SK-N-SH (cell line): ENCODE data around the gene GNAT3. TPM values are rescaled to one million over a fixed set of nuclear protein-coding genes. Genes with fewer than 3 reads are reported as not detected.

Source experiments
- CTCF ChIA-PET: fragments of 300-600, 350-600 bp; formaldehyde crosslinking; extraction: SDS; loops from one replicate; lab custom pipeline; 2021; lab: Yijun Ruan, JAX
- POLR2A ChIA-PET: fragments of 350-600 bp; sonication (Branson Sonifier 250); formaldehyde crosslinking; extraction: SDS; loops from one replicate; lab custom pipeline; 2020; ENCODE audit warnings: antibody characterized with exemption, inconsistent platforms; lab: Yijun Ruan, JAX
- DNase-seq: peaks from one replicate; pipeline ENCODE4 v3.0.0; 2012
- H2AFZ ChIP-seq: fragments of 200-600 bp; sonication (generic); 2 replicates; pipeline ENCODE4 v1.8.1; 2016; ENCODE audit warnings: antibody characterized with exemption, mild to moderate bottlenecking, low read depth
- H3F3A ChIP-seq: fragments of 200-600 bp; sonication (generic); replicated peaks from 2 replicates; pipeline ENCODE3; 2016; ENCODE audit warnings: antibody characterized with exemption, mild to moderate bottlenecking; ENCODE audit not compliant: insufficient read depth
- H3K27ac ChIP-seq, 2 experiments: fragments of 200-500 bp in 1 of 2; fragments of 200-600 bp in 1 of 2; sonication (Bioruptor generic) in 1 of 2; sonication (generic), shearing (Covaris generic) in 1 of 2; 2 replicates each; pipeline versions ENCODE4 v1.5.1 to v1.6.1; 2014 to 2016; ENCODE audit warnings: low read depth in 2 of 2, inconsistent platforms in 1 of 2, low read length in 1 of 2, mild to moderate bottlenecking in 1 of 2, mixed read lengths in 1 of 2
- H3K27me3 ChIP-seq: fragments of 200-600 bp; sonication (generic), shearing (Covaris generic); 2 replicates; pipeline ENCODE4 v1.6.1; 2016; ENCODE audit warnings: mixed run types; ENCODE audit not compliant: insufficient read depth
- H3K36me3 ChIP-seq, 2 experiments: fragments of 200-500 bp in 1 of 2; fragments of 200-600 bp in 1 of 2; sonication (Bioruptor generic) in 1 of 2; sonication (generic) in 1 of 2; replicated peaks in 1 of 2; 2 replicates each; pipeline versions ENCODE3 to v1.5.1; 2014 to 2016; ENCODE audit warnings: low read length in 1 of 2, mild to moderate bottlenecking in 1 of 2; ENCODE audit not compliant: insufficient read depth in 2 of 2, control insufficient read depth in 1 of 2
- H3K4me1 ChIP-seq, 2 experiments: fragments of 200-500 bp in 1 of 2; fragments of 200-600 bp in 1 of 2; sonication (Bioruptor generic) in 1 of 2; sonication (generic), shearing (Covaris generic) in 1 of 2; 2 replicates each; pipeline versions ENCODE4 v1.5.1 to v1.6.1; 2014 to 2016; ENCODE audit warnings: low read depth in 1 of 2, low read length in 1 of 2, mixed run types in 1 of 2; ENCODE audit not compliant: insufficient read depth in 2 of 2, control insufficient read depth in 1 of 2
- H3K4me2 ChIP-seq: fragments of 200-600 bp; sonication (generic), shearing (Covaris generic); 2 replicates; pipeline ENCODE4 v1.6.1; 2017; ENCODE audit warnings: mixed run types
- H3K4me3 ChIP-seq, 2 experiments: fragments of 200-500 bp in 1 of 2; fragments of 200-600 bp in 1 of 2; sonication (Bioruptor generic) in 1 of 2; sonication (generic), shearing (Covaris generic) in 1 of 2; 2 replicates each; pipeline versions ENCODE4 v1.5.1 to v1.8.1; 2014 to 2016; ENCODE audit warnings: low read depth in 2 of 2, inconsistent platforms in 1 of 2, low read length in 1 of 2, mild to moderate bottlenecking in 1 of 2, mixed read lengths in 1 of 2, moderate library complexity in 1 of 2
- H3K79me2 ChIP-seq: fragments of 200-600 bp; sonication (generic); 2 replicates; pipeline ENCODE4 v1.8.1; 2017; ENCODE audit warnings: mild to moderate bottlenecking; ENCODE audit not compliant: insufficient read depth
- H3K9ac ChIP-seq: fragments of 200-600 bp; sonication (generic); 2 replicates; pipeline ENCODE4 v1.6.1; 2017; ENCODE audit warnings: mixed run types
- H3K9me2 ChIP-seq: fragments of 200-600 bp; sonication (generic); 2 replicates; pipeline ENCODE4 v1.6.1; 2017; ENCODE audit warnings: mixed run types
- H3K9me3 ChIP-seq: fragments of 200-600 bp; sonication (generic); 2 replicates; pipeline ENCODE4 v1.6.1; 2017; ENCODE audit warnings: mixed run types, mild to moderate bottlenecking, moderate library complexity
- H4K20me1 ChIP-seq: fragments of 200-600 bp; sonication (generic); 2 replicates; pipeline ENCODE4 v1.6.1; 2017; ENCODE audit warnings: mild to moderate bottlenecking, mixed run types; ENCODE audit not compliant: insufficient read depth
- CHD2 ChIP-seq: fragments of 150-350 bp; IDR thresholded peaks from 2 replicates; pipeline ENCODE4 v1.6.1; 2018; ENCODE audit warnings: low read length; ENCODE audit not compliant: partially characterized antibody
- ELF1 ChIP-seq: IDR thresholded peaks from 2 replicates; pipeline ENCODE4 v1.4.0; 2012
- EP300 ChIP-seq, 2 experiments: IDR thresholded peaks; 2 replicates each; pipeline versions ENCODE4 v1.4.0 to v1.6.1; 2012; ENCODE audit warnings: borderline replicate concordance in 1 of 2, low read depth in 1 of 2, low read length in 1 of 2
- FOSL2 ChIP-seq: IDR thresholded peaks from 2 replicates; pipeline ENCODE4 v1.4.0; 2012; ENCODE audit warnings: low read depth, mild to moderate bottlenecking, moderate library complexity, borderline replicate concordance
- FOXJ3 ChIP-seq: sonication (generic); formaldehyde crosslinking; IDR thresholded peaks from 2 replicates; pipeline ENCODE4 v1.5.1; 2020; ENCODE audit warnings: mild to moderate bottlenecking, missing genetic modification reagents
- FOXM1 ChIP-seq: IDR thresholded peaks from 2 replicates; pipeline ENCODE4 v1.4.0; 2012; ENCODE audit warnings: low read depth, mild to moderate bottlenecking
- GABPA ChIP-seq: IDR thresholded peaks from 2 replicates; pipeline ENCODE4 v1.4.0; 2012; ENCODE audit warnings: low read depth, mild to moderate bottlenecking
- MXI1 ChIP-seq: IDR thresholded peaks from 2 replicates; pipeline ENCODE4 v1.6.1; 2012; ENCODE audit warnings: mild to moderate bottlenecking, low read depth, low read length, improper control_type of control experiment
- NFIC ChIP-seq: IDR thresholded peaks from 2 replicates; pipeline ENCODE4 v1.4.0; 2012; ENCODE audit warnings: borderline replicate concordance
- NRF1 ChIP-seq: IDR thresholded peaks from 2 replicates; pipeline ENCODE4 v1.6.1; 2012; ENCODE audit warnings: low read depth, mild to moderate bottlenecking, low read length
- POLR2AphosphoS5 ChIP-seq: IDR thresholded peaks from 2 replicates; pipeline ENCODE4 v1.6.1; 2012; ENCODE audit warnings: low read depth, low read length
- RAD21 ChIP-seq: IDR thresholded peaks from 2 replicates; pipeline ENCODE4 v1.6.1; 2012; ENCODE audit warnings: mild to moderate bottlenecking, low read length
- RFX5 ChIP-seq: IDR thresholded peaks from 2 replicates; pipeline ENCODE4 v1.6.1; 2012; ENCODE audit warnings: mild to moderate bottlenecking, improper control_type of control experiment, low read length
- SIN3A ChIP-seq: IDR thresholded peaks from 2 replicates; pipeline ENCODE4 v1.6.1; 2012; ENCODE audit warnings: low read depth, mild to moderate bottlenecking, low read length, moderate library complexity, borderline replicate concordance
- TAF1 ChIP-seq: IDR thresholded peaks from 2 replicates; pipeline ENCODE4 v1.6.1; 2012; ENCODE audit warnings: low read depth, mild to moderate bottlenecking, low read length, moderate library complexity, borderline replicate concordance
- YY1 ChIP-seq: IDR thresholded peaks from 2 replicates; pipeline ENCODE4 v1.4.0; 2012; ENCODE audit warnings: low read depth, mild to moderate bottlenecking
- WGBS: methylation state at CpG from one replicate; pipeline ENCODE4 v1.1.6; 2017; ENCODE audit warnings: low lambda C conversion rate; 5-methylcytosine and 5-hydroxymethylcytosine counted together
- polyA plus RNA-seq, 3 experiments: library from polyadenylated mRNA; depleted of rRNA; stranded (reverse); fragments of >200 nt; gene quantifications; 2 replicates each; pipeline ENCODE4 v1.2.3, GENCODE V29; 2012
- TF ChIP-seq, protein P1 (sequence below): IDR thresholded peaks from 2 replicates; pipeline ENCODE4; 2012
- TF ChIP-seq, protein P2 (sequence below): IDR thresholded peaks from 2 replicates; pipeline ENCODE4 v1.4.0; 2012; ENCODE audit warnings: low read depth, borderline replicate concordance
- TF ChIP-seq, protein P3 (sequence below): fragments of 150-350 bp; IDR thresholded peaks from 2 replicates; pipeline ENCODE4 v1.6.1; 2017; ENCODE audit warnings: antibody characterized with exemption, low read length, low read depth, borderline replicate concordance
- TF ChIP-seq, protein P4 (sequence below): IDR thresholded peaks from 2 replicates; pipeline ENCODE4 v1.4.0; 2012; ENCODE audit warnings: low read depth
- TF ChIP-seq, protein P5 (sequence below): IDR thresholded peaks from 2 replicates; pipeline ENCODE4 v1.4.0; 2012; ENCODE audit warnings: low read depth, borderline replicate concordance
- TF ChIP-seq, protein P6 (sequence below): fragments of 150-350 bp; IDR thresholded peaks from 2 replicates; pipeline ENCODE4 v1.6.1; 2016; ENCODE audit warnings: mild to moderate bottlenecking, low read depth, low read length

GNAT3 gene
- polyA plus RNA-seq, 1 of the 3 experiments (the other 2 are of a cell fraction), result not detected

DNA sequence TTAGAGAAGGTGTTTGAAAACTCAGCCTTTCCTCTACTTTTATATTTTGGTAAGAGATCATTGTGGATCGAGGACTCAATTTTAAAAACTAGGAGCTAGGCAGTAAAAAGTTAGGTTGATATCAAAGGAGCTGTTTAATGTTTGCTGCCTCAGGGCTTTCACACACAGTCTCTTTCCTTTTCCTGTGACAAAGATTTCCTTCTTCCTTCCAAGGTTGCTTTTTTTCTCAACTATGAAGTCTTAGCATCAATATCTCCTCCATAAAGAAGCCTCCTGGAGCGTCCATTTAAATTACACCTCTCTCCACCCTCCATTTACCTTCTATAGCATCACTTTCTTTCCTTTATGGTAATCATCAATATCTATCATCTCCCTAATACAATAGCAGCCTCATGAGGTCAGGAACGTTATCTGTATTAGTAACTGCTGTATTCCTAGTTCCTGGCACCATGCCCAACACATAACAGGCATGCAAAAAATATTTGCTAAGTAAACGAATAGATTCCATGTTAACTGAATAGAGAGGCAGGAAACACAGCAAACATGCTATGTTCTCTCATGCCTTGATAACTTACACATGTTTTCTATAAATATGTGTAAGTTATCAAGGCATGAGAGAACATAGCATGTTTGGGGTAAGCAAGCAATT lies 48.5 kb downstream of the GNAT3 start:
- H4K20me1 ChIP-seq, result no peaks in the 10 kb centered on the region
- H3K79me2 ChIP-seq, result no peaks in the 10 kb centered on the region
- 87% methylated on average over 4 of the region's 4 CpGs for WGBS
- no peaks in the 10 kb centered on the region for H3K9me2 ChIP-seq
- H3K4me3 ChIP-seq, result no peak overlapping the region
- H3K27me3 ChIP-seq, result no peaks in the 10 kb centered on the region
- CTCF ChIA-PET, result interaction anchor here (0.7 to 1.2 kb wide), 2 partner anchors 10 to 203 kb away, joined by 3 read pairs; no protein-coding TSS in a partner anchor
- H3K4me1 ChIP-seq, result peaks cover 0 to 14% of the 10 kb centered on the region in 2 experiments; a peak in 1 of 4 replicates
- POLR2A ChIA-PET, result no interaction called here
- no peaks in the 10 kb centered on the region for H3K9me3 ChIP-seq
- H3K36me3 ChIP-seq, result no peaks in the 10 kb centered on the region
- H3F3A ChIP-seq, result no peaks in the 10 kb centered on the region
- no peak for DNase-seq
- H2AFZ ChIP-seq, result no peak overlapping the region
- no peak overlapping the region for H3K9ac ChIP-seq
- no peak overlapping the region for H3K4me2 ChIP-seq
- no peak overlapping the region for H3K27ac ChIP-seq
- TF ChIP-seq FOXM1 (no peak), CHD2 (no peak), GABPA (no peak), NFIC (peak; percentile 21; the same call in 1 of the 2 replicates), POLR2AphosphoS5 (no peak), YY1 (no peak)
- TF ChIP-seq, all 33 proteins: peak for 1

DNA sequence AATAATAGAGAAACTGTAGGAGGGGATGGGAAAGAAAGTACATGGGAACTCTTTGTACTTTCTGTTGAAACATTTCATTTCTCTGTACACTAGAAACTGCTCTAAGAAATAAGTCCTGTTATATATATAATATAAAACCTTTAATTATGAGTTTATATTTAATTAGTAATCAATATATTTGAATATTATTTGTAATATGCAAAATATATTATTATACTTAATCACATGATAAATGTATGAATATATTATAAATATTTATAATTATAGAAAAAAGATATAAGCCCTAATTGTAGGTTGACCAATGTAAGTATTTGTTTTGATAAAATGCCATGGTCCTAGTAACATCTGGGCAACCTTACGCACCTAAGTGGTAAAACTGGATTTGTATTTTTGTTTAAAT lies 51.0 kb downstream of the GNAT3 start:
- CTCF ChIA-PET, result interaction anchor here (1.9 to 2.0 kb wide), 2 partner anchors 10 to 401 kb away, joined by 8 to 9 read pairs; no protein-coding TSS in a partner anchor
- POLR2A ChIA-PET, result no interaction called here
- H3K9me2 ChIP-seq, result no peaks in the 10 kb centered on the region

More for the DNA sequence above, 51.0 kb downstream of the GNAT3 start:
- Histone ChIP-seq H3K4me2 (no peak overlapping the region), H4K20me1 (no peaks in the 10 kb centered on the region), H3K36me3 (no peaks in the 10 kb centered on the region), H3K27ac (no peak overlapping the region), H3K27me3 (no peaks in the 10 kb centered on the region), H3F3A (no peaks in the 10 kb centered on the region), H2AFZ (no peak overlapping the region), H3K4me3 (no peak overlapping the region), H3K9ac (no peak overlapping the region), H3K79me2 (no peaks in the 10 kb centered on the region)
- 91% methylated on average over 1 of the region's 1 CpG for WGBS
- no peak for DNase-seq
- TF ChIP-seq, protein P1, sequence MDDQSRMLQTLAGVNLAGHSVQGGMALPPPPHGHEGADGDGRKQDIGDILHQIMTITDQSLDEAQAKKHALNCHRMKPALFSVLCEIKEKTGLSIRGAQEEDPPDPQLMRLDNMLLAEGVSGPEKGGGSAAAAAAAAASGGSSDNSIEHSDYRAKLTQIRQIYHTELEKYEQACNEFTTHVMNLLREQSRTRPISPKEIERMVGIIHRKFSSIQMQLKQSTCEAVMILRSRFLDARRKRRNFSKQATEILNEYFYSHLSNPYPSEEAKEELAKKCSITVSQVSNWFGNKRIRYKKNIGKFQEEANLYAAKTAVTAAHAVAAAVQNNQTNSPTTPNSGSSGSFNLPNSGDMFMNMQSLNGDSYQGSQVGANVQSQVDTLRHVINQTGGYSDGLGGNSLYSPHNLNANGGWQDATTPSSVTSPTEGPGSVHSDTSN, result no peak
- TF ChIP-seq, protein P2, sequence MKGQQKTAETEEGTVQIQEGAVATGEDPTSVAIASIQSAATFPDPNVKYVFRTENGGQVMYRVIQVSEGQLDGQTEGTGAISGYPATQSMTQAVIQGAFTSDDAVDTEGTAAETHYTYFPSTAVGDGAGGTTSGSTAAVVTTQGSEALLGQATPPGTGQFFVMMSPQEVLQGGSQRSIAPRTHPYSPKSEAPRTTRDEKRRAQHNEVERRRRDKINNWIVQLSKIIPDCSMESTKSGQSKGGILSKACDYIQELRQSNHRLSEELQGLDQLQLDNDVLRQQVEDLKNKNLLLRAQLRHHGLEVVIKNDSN, result no peak
- no peak for TF ChIP-seq NRF1
- TF ChIP-seq, protein P3, sequence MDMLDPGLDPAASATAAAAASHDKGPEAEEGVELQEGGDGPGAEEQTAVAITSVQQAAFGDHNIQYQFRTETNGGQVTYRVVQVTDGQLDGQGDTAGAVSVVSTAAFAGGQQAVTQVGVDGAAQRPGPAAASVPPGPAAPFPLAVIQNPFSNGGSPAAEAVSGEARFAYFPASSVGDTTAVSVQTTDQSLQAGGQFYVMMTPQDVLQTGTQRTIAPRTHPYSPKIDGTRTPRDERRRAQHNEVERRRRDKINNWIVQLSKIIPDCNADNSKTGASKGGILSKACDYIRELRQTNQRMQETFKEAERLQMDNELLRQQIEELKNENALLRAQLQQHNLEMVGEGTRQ, result no peak
- TF ChIP-seq, protein P4, sequence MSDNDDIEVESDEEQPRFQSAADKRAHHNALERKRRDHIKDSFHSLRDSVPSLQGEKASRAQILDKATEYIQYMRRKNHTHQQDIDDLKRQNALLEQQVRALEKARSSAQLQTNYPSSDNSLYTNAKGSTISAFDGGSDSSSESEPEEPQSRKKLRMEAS, result no peak
- TF ChIP-seq, protein P5, sequence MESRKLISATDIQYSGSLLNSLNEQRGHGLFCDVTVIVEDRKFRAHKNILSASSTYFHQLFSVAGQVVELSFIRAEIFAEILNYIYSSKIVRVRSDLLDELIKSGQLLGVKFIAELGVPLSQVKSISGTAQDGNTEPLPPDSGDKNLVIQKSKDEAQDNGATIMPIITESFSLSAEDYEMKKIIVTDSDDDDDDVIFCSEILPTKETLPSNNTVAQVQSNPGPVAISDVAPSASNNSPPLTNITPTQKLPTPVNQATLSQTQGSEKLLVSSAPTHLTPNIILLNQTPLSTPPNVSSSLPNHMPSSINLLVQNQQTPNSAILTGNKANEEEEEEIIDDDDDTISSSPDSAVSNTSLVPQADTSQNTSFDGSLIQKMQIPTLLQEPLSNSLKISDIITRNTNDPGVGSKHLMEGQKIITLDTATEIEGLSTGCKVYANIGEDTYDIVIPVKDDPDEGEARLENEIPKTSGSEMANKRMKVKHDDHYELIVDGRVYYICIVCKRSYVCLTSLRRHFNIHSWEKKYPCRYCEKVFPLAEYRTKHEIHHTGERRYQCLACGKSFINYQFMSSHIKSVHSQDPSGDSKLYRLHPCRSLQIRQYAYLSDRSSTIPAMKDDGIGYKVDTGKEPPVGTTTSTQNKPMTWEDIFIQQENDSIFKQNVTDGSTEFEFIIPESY, result no peak
- TF ChIP-seq FOSL2, result no peak
- TF ChIP-seq, protein P6, sequence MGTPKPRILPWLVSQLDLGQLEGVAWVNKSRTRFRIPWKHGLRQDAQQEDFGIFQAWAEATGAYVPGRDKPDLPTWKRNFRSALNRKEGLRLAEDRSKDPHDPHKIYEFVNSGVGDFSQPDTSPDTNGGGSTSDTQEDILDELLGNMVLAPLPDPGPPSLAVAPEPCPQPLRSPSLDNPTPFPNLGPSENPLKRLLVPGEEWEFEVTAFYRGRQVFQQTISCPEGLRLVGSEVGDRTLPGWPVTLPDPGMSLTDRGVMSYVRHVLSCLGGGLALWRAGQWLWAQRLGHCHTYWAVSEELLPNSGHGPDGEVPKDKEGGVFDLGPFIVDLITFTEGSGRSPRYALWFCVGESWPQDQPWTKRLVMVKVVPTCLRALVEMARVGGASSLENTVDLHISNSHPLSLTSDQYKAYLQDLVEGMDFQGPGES, result no peak
- TF ChIP-seq TAF1, result no peak
- no peak for TF ChIP-seq FOXJ3
- TF ChIP-seq MXI1, result no peak
- no peak for TF ChIP-seq ELF1
- no peak for TF ChIP-seq RFX5
- TF ChIP-seq RAD21, result no peak
- TF ChIP-seq SIN3A, result no peak
- TF ChIP-seq EP300 (IDR thresholded peaks at IDR 0.05; ENCODE audit: borderline replicate concordance in 1 of 2, low read depth in 1 of 2, low read length in 1 of 2), result no peak
- TF ChIP-seq, all 33 proteins: peak for 0
- no peaks in the 10 kb centered on the region for H3K4me1 ChIP-seq
- H3K9me3 ChIP-seq, result no peaks in the 10 kb centered on the region
